Upper lobe of left lung (tissue), 6 donors: Measurements from ENCODE around the gene SHOC2. TPM values are rescaled to one million over a fixed set of nuclear protein-coding genes. Genes with fewer than 3 reads are reported as not detected.

Experiments
- ATAC-seq, 2 donors: fragments of 200-7000 bp; cut with Tn5 transposase; one replicate each; pipeline ENCODE4 v1.9.1; 2022; ENCODE audit warnings: mild to moderate bottlenecking in 2 of 2, moderate library complexity in 2 of 2; ENCODE audit not compliant: low FRiP score in 2 of 2
- DNase-seq, 2 donors: peaks; one replicate each; pipeline ENCODE4 v3.0.0-alpha.2; 2019 to 2020
- H3K27ac ChIP-seq, 4 donors: fragments of 200-600 bp; sonication (generic); one replicate each; pipeline ENCODE4 v1.5.1; 2016 to 2019
- H3K27me3 ChIP-seq, 4 donors: fragments of 200-600 bp; sonication (generic); one replicate each; pipeline ENCODE4 v1.5.1; 2017 to 2019
- H3K36me3 ChIP-seq, 4 donors: fragments of 200-600 bp; sonication (generic); one replicate each; pipeline ENCODE4 v1.5.1; 2016 to 2019
- H3K4me1 ChIP-seq, 4 donors: fragments of 200-600 bp; sonication (generic); one replicate each; pipeline ENCODE4 v1.5.1; 2018 to 2019
- H3K4me3 ChIP-seq, 4 donors: fragments of 200-600 bp; sonication (generic); one replicate each; pipeline ENCODE4 v1.5.1; 2017 to 2019; ENCODE audit warnings: mild to moderate bottlenecking in 2 of 4, moderate library complexity in 1 of 4
- H3K9me3 ChIP-seq, 4 donors: fragments of 200-600 bp; sonication (generic); one replicate each; pipeline ENCODE4 v1.5.1; 2018 to 2019
- CTCF ChIP-seq, 6 experiments: fragments of 450-650 bp in 4 of 6; fragments of 200-600 bp in 2 of 6; sonication (generic) in 2 of 6; IDR thresholded peaks; one replicate each; pipeline ENCODE4 v1.5.1; 2016 to 2019; ENCODE audit warnings: antibody characterized with exemption in 6 of 6
- EP300 ChIP-seq, 4 donors: sonication (generic); formaldehyde crosslinking; IDR thresholded peaks; one replicate each; pipeline ENCODE4 v1.5.1; 2017; ENCODE audit warnings: antibody characterized with exemption in 4 of 4, control low read depth in 2 of 4
- POLR2A ChIP-seq, 4 donors: fragments of 450-650 bp; IDR thresholded peaks; one replicate each; pipeline ENCODE4 v1.5.1; 2016 to 2017; ENCODE audit warnings: antibody characterized with exemption in 4 of 4, mild to moderate bottlenecking in 2 of 4
- POLR2AphosphoS5 ChIP-seq, 2 donors: sonication (generic); formaldehyde crosslinking; IDR thresholded peaks; one replicate each; pipeline ENCODE4 v1.5.1; 2017; ENCODE audit warnings: antibody characterized with exemption in 2 of 2
- WGBS, 2 donors: methylation state at CpG; one replicate each; pipeline ENCODE4 v1.1.5; 2017 to 2018; 5-methylcytosine and 5-hydroxymethylcytosine counted together
- total RNA-seq, 6 donors: library from RNA; depleted of rRNA in 4 of 6; stranded (reverse); fragments of >200 nt in 4 of 6; gene quantifications; one replicate each; pipeline versions ENCODE4 v1.1.0 to v1.2.1, GENCODE V29; 2016 to 2021
- donor health status: DM: no; HTN: no; CAD: no; lungs with moderate emphysema.
- donor health status: DM: no; HTN: yes; CAD: no; lungs with severe emphysema.

Gene SHOC2
- total RNA-seq, 6 donors from 2014 or later: 24.2 to 117 (median 41.6) TPM

- WGBS, 2 donors: 93 to 97% methylated on average over 2 of the region's 2 CpGs
- no peaks in the 10 kb centered on the region for H3K9me3 ChIP-seq
- TF ChIP-seq CTCF (IDR thresholded peaks at IDR 0.05): no peak
- TF ChIP-seq POLR2AphosphoS5 (IDR thresholded peaks at IDR 0.05): no peak
- TF ChIP-seq POLR2A (IDR thresholded peaks at IDR 0.05): no peak
- no peak for TF ChIP-seq EP300 (IDR thresholded peaks at IDR 0.05)
- no peaks in the 10 kb centered on the region for H3K36me3 ChIP-seq
- no peaks in the 10 kb centered on the region for H3K27me3 ChIP-seq
- ATAC-seq: no peak
- H3K4me1 ChIP-seq: peaks cover 8 to 36% (median 19%) of the 10 kb centered on the region in 4 donors
- no peak overlapping the region for H3K27ac ChIP-seq
- H3K4me3 ChIP-seq: no peak overlapping the region
- DNase-seq: no peak
These were observed 8.1 kb downstream of the SHOC2 start for GRCh38 chr10:110927461-110927860.

- H3K36me3 ChIP-seq: no peaks in the 10 kb centered on the region
- DNase-seq (no peak), ATAC-seq (no peak)
- peaks cover 5 to 29% (median 18%) of the 10 kb centered on the region in 4 donors for H3K4me1 ChIP-seq
- 44 to 52% methylated on average over 1 of the region's 1 CpG for WGBS, 2 donors
- no peak for TF ChIP-seq POLR2AphosphoS5 (IDR thresholded peaks at IDR 0.05)
- no peaks in the 10 kb centered on the region for H3K9me3 ChIP-seq
- H3K27me3 ChIP-seq: no peaks in the 10 kb centered on the region
- no peak overlapping the region for H3K4me3 ChIP-seq
- H3K27ac ChIP-seq: peak overlapping the region in 1 of 4 donors; percentile 58
These were observed 12.5 kb downstream of the SHOC2 start for GRCh38 chr10:110931769-110932381.

GRCh38 chr10:110932505-110933180, 13.2 kb downstream of the SHOC2 start:
- Histone ChIP-seq H3K36me3 (no peaks in the 10 kb centered on the region), H3K4me3 (no peak overlapping the region), H3K27me3 (no peaks in the 10 kb centered on the region), H3K4me1 (peaks cover 5 to 23% (median 18%) of the 10 kb centered on the region in 4 donors), H3K9me3 (no peaks in the 10 kb centered on the region), H3K27ac (peak overlapping the region in 1 of 4 donors; percentile 58)
- ATAC-seq: no peak
- no peak for TF ChIP-seq CTCF (IDR thresholded peaks at IDR 0.05)
- no peak for TF ChIP-seq POLR2AphosphoS5 (IDR thresholded peaks at IDR 0.05)
- no peak for TF ChIP-seq POLR2A (IDR thresholded peaks at IDR 0.05)
- TF ChIP-seq EP300 (IDR thresholded peaks at IDR 0.05): no peak
- DNase-seq: no peak
- 50 to 70% methylated on average over 1 of the region's 1 CpG for WGBS, 2 donors

DNA sequence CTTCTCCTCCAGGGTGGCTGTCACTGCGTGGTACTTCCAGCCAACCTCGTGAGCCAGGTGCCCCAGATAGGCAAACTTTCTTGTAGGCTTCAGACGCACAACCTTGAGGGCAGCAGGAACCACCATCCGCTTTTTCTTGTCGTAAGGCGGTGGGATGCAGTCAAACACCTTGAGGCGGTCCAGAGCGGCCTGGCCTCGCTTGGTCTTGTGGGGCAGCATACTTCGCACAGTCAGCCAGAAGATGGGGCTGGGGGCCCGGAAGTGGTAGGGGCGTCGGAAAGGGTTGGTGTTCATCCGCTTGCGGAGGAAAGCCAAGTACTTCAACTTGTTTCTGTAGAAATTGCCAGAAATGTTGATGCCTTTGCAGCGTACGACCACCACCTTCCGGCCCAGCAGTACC, 17.4 kb downstream of the SHOC2 start:
- no peaks in the 10 kb centered on the region for H3K36me3 ChIP-seq
- WGBS, 2 donors: 98% methylated on average over 18 of the region's 18 CpGs
- H3K27ac ChIP-seq: no peak overlapping the region
- peaks cover 2 to 9% (median 8%) of the 10 kb centered on the region in 4 donors for H3K4me1 ChIP-seq
- TF ChIP-seq POLR2A (IDR thresholded peaks at IDR 0.05) (no peak), EP300 (IDR thresholded peaks at IDR 0.05) (no peak), CTCF (IDR thresholded peaks at IDR 0.05) (no peak), POLR2AphosphoS5 (IDR thresholded peaks at IDR 0.05) (no peak)
- ATAC-seq: no peak
- no peak overlapping the region for H3K4me3 ChIP-seq
- H3K27me3 ChIP-seq: no peaks in the 10 kb centered on the region
- no peaks in the 10 kb centered on the region for H3K9me3 ChIP-seq
- DNase-seq: peak in 1 of 2 donors; percentile 33

DNA sequence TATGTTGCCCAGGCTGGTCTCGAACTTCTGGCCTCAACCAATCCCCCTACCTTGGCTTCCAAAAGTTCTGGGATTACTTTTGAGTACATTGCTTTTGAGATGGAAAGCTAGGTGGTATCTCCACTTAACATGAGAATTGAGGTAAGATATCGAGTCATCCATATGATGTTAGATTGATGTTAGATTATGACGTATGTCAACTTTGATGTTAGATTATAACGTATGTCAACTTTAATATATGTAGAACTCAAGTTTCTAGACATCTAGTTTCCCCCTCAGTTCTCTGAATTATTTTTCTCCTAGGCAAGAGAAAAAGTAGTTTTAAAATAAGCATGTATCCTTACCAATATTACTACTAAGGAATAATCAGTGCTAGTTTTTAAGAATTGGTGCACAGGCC, 20.0 kb downstream of the SHOC2 start:
- DNase-seq: no peak
- Histone ChIP-seq H3K27ac (no peak overlapping the region), H3K9me3 (no peaks in the 10 kb centered on the region), H3K4me1 (peaks cover 0 to 2% (median 0%) of the 10 kb centered on the region in 4 donors), H3K27me3 (no peaks in the 10 kb centered on the region), H3K4me3 (no peak overlapping the region), H3K36me3 (no peaks in the 10 kb centered on the region)
- WGBS, 2 donors: 95 to 99% methylated on average over 4 of the region's 4 CpGs
- TF ChIP-seq POLR2AphosphoS5 (IDR thresholded peaks at IDR 0.05): no peak
- no peak for TF ChIP-seq EP300 (IDR thresholded peaks at IDR 0.05)
- no peak for TF ChIP-seq POLR2A (IDR thresholded peaks at IDR 0.05)
- no peak for TF ChIP-seq CTCF (IDR thresholded peaks at IDR 0.05)
- ATAC-seq: no peak
